ENCODE data around the gene HSPH1.

The HSPH1 gene

DNA sequence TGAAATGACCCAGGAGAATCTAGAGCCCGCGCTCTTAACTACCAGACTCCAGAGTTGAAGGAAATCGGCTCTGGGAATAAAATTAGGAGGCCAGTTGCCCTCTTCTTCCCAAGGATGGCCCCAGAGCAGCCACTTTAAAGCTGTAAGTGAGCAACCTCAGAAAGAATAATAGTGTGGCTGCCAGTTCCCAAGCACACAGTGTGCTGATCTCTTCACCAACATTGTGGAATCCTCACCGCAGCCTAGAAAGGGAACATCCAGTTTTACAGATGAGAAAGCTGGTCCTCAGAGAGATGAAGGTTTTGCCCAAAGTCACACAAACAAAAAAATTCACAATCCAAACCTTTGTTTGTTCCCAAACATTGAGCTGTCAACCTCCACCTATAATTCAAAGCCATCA is 39.6 kb downstream of the HSPH1 start:
- no peak for ATAC-seq
- TF ChIP-seq ZNF8 (CRISPR knock-in tag; IDR thresholded peaks at IDR 0.05) (no peak), ZNF565 (CRISPR knock-in tag; conservative IDR thresholded peaks at IDR 0.05; ENCODE audit: low read depth) (no peak), GLIS3 (CRISPR knock-in tag; IDR thresholded peaks at IDR 0.05) (no peak), PPARA (CRISPR knock-in tag; IDR thresholded peaks at IDR 0.05; ENCODE audit: borderline replicate concordance) (no peak), SNAI2 (CRISPR knock-in tag; IDR thresholded peaks at IDR 0.05) (no peak), RARB (CRISPR knock-in tag; IDR thresholded peaks at IDR 0.05) (no peak), TOX (CRISPR knock-in tag; IDR thresholded peaks at IDR 0.05; ENCODE audit: borderline replicate concordance) (no peak), TCF4 (CRISPR knock-in tag; IDR thresholded peaks at IDR 0.05; ENCODE audit: borderline replicate concordance) (no peak), ZFP3 (CRISPR knock-in tag; IDR thresholded peaks at IDR 0.05) (no peak), CSDC2 (CRISPR knock-in tag; IDR thresholded peaks at IDR 0.05) (no peak), ZC3H10 (CRISPR knock-in tag; IDR thresholded peaks at IDR 0.05) (no peak), ARNTL (CRISPR knock-in tag; IDR thresholded peaks at IDR 0.05; ENCODE audit: borderline replicate concordance, low read depth) (no peak), ISL1 (CRISPR knock-in tag; IDR thresholded peaks at IDR 0.05) (no peak), ESRRG (CRISPR knock-in tag; IDR thresholded peaks at IDR 0.05) (no peak), ZFP30 (CRISPR knock-in tag; IDR thresholded peaks at IDR 0.05) (no peak), OSR1 (CRISPR knock-in tag; IDR thresholded peaks at IDR 0.05) (no peak)
- TF ChIP-seq, protein P1, sequence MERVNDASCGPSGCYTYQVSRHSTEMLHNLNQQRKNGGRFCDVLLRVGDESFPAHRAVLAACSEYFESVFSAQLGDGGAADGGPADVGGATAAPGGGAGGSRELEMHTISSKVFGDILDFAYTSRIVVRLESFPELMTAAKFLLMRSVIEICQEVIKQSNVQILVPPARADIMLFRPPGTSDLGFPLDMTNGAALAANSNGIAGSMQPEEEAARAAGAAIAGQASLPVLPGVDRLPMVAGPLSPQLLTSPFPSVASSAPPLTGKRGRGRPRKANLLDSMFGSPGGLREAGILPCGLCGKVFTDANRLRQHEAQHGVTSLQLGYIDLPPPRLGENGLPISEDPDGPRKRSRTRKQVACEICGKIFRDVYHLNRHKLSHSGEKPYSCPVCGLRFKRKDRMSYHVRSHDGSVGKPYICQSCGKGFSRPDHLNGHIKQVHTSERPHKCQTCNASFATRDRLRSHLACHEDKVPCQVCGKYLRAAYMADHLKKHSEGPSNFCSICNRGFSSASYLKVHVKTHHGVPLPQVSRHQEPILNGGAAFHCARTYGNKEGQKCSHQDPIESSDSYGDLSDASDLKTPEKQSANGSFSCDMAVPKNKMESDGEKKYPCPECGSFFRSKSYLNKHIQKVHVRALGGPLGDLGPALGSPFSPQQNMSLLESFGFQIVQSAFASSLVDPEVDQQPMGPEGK (CRISPR knock-in tag; IDR thresholded peaks at IDR 0.05; ENCODE audit: borderline replicate concordance): no peak
- TF ChIP-seq, protein P2, sequence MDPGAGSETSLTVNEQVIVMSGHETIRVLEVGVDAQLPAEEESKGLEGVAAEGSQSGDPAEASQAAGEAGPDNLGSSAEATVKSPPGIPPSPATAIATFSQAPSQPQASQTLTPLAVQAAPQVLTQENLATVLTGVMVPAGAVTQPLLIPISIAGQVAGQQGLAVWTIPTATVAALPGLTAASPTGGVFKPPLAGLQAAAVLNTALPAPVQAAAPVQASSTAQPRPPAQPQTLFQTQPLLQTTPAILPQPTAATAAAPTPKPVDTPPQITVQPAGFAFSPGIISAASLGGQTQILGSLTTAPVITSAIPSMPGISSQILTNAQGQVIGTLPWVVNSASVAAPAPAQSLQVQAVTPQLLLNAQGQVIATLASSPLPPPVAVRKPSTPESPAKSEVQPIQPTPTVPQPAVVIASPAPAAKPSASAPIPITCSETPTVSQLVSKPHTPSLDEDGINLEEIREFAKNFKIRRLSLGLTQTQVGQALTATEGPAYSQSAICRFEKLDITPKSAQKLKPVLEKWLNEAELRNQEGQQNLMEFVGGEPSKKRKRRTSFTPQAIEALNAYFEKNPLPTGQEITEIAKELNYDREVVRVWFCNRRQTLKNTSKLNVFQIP (CRISPR knock-in tag; IDR thresholded peaks at IDR 0.05; ENCODE audit: borderline replicate concordance, low read depth): no peak
- TF ChIP-seq, protein P3, sequence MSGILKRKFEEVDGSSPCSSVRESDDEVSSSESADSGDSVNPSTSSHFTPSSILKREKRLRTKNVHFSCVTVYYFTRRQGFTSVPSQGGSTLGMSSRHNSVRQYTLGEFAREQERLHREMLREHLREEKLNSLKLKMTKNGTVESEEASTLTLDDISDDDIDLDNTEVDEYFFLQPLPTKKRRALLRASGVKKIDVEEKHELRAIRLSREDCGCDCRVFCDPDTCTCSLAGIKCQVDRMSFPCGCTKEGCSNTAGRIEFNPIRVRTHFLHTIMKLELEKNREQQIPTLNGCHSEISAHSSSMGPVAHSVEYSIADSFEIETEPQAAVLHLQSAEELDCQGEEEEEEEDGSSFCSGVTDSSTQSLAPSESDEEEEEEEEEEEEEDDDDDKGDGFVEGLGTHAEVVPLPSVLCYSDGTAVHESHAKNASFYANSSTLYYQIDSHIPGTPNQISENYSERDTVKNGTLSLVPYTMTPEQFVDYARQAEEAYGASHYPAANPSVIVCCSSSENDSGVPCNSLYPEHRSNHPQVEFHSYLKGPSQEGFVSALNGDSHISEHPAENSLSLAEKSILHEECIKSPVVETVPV (CRISPR knock-in tag; IDR thresholded peaks at IDR 0.05): no peak
- TF ChIP-seq, protein P4, sequence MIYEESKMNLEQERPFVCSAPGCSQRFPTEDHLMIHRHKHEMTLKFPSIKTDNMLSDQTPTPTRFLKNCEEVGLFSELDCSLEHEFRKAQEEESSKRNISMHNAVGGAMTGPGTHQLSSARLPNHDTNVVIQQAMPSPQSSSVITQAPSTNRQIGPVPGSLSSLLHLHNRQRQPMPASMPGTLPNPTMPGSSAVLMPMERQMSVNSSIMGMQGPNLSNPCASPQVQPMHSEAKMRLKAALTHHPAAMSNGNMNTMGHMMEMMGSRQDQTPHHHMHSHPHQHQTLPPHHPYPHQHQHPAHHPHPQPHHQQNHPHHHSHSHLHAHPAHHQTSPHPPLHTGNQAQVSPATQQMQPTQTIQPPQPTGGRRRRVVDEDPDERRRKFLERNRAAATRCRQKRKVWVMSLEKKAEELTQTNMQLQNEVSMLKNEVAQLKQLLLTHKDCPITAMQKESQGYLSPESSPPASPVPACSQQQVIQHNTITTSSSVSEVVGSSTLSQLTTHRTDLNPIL (CRISPR knock-in tag; IDR thresholded peaks at IDR 0.05; ENCODE audit: low read depth): no peak

DNA sequence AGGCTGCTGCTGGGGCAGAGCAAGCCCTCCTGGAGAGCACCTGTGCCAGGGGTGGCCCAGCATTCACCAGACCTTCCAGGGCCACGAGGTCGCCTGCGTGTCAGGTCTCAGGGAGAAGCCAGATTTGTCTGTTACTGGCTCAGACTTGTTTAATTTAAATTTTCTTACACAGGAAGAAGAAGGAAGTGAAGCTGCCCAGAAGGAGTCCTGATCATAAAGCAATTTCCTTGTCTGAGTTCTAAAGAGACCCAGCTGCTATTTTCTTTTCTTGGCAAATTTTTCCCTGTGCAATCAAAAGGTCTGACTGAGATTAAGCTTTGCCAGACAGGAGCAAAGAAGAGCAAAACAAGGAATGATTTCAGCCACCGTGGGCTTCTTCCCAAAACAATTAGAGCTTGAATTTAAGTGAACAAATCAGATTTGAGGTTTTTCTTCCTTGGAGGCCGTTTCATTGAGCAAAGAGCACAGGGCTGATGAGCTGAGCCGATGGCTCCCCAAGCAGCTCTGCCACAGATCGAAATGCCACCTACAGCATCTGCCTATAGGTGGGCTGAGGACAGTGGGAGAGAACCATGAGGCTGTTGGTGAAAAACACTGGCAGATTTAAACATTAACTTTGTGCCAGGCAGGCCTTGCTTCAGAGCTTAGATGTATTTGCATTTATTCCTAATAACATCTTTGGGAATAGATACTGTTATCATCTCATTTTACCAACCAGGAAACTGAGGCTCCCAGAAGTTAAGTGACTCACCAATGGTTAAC is 40.1 kb downstream of the HSPH1 start:
- ATAC-seq: no peak
- TF ChIP-seq GLIS3 (CRISPR knock-in tag; IDR thresholded peaks at IDR 0.05): no peak
- TF ChIP-seq CSDC2 (CRISPR knock-in tag; IDR thresholded peaks at IDR 0.05): no peak

DNA sequence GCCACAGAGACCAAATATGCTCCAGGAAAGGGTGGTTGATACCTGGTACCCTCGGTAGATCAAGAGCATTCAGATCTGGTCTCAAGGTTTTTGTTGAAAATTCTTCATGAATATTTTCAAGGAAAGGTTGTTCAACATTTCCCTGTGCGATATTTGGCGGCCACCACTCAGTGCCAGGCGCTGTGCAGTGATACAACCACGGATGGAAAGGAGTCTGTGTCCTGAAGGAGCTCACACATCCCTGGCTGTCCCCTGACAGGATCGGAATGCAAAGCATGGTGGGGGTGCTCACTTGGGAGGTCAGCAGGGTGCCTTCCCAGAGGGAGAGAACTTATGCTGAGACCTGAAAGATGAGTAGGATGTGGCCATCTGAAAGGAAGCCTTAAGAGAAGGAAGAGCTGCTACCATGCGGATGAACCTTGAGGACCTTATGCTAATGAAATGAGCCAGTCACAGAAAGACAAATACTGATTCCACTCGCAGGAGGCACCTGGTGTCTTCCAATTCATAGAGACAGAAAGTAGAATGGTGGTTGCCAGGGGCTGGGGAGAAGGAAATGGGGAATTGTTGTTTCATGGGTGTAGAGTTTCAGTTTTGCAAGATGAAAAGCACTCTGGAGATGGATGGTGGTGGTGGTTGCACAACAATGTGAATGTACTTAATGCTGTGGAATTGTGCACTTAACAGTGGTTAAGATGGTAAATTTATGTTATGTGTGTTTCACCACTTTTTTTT is 41.6 kb downstream of the HSPH1 start:
- no peak for ATAC-seq

More for the DNA sequence above, 41.6 kb downstream of the HSPH1 start:
- TF ChIP-seq, protein P5, sequence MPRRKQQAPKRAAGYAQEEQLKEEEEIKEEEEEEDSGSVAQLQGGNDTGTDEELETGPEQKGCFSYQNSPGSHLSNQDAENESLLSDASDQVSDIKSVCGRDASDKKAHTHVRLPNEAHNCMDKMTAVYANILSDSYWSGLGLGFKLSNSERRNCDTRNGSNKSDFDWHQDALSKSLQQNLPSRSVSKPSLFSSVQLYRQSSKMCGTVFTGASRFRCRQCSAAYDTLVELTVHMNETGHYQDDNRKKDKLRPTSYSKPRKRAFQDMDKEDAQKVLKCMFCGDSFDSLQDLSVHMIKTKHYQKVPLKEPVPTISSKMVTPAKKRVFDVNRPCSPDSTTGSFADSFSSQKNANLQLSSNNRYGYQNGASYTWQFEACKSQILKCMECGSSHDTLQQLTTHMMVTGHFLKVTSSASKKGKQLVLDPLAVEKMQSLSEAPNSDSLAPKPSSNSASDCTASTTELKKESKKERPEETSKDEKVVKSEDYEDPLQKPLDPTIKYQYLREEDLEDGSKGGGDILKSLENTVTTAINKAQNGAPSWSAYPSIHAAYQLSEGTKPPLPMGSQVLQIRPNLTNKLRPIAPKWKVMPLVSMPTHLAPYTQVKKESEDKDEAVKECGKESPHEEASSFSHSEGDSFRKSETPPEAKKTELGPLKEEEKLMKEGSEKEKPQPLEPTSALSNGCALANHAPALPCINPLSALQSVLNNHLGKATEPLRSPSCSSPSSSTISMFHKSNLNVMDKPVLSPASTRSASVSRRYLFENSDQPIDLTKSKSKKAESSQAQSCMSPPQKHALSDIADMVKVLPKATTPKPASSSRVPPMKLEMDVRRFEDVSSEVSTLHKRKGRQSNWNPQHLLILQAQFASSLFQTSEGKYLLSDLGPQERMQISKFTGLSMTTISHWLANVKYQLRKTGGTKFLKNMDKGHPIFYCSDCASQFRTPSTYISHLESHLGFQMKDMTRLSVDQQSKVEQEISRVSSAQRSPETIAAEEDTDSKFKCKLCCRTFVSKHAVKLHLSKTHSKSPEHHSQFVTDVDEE (CRISPR knock-in tag; IDR thresholded peaks at IDR 0.05): no peak
- TF ChIP-seq ARNTL (CRISPR knock-in tag; IDR thresholded peaks at IDR 0.05; ENCODE audit: borderline replicate concordance, low read depth) (no peak), CSDC2 (CRISPR knock-in tag; IDR thresholded peaks at IDR 0.05) (no peak), OSR1 (CRISPR knock-in tag; IDR thresholded peaks at IDR 0.05) (no peak), ZC3H10 (CRISPR knock-in tag; IDR thresholded peaks at IDR 0.05) (no peak), GLIS3 (CRISPR knock-in tag; IDR thresholded peaks at IDR 0.05) (no peak), ZFP3 (CRISPR knock-in tag; IDR thresholded peaks at IDR 0.05) (no peak)
- TF ChIP-seq, protein P2 (CRISPR knock-in tag; IDR thresholded peaks at IDR 0.05; ENCODE audit: borderline replicate concordance, low read depth): no peak

Measured in SK-N-SH treated with all-trans-retinoic acid at 6 μM for 48 hours (cell line).